ENCODE results near the gene CSNK1G3. TPM values are rescaled to one million over a fixed set of nuclear protein-coding genes. Genes with fewer than 3 reads are reported as not detected.
"Not testable (repeated sequence)": the region's sequence is repeated elsewhere in the genome, so short reads cannot be mapped to it uniquely, and the experiment has no call there.

The CSNK1G3 gene
- polyA plus RNA-seq, 6 donors from 2014 or later, result 92.2 to 123 (median 109) TPM

- not testable (repeated sequence) for DNase-seq; H3K4me1 Mint-ChIP-seq; H3K27ac Mint-ChIP-seq; H3K9me3 Mint-ChIP-seq; H3K36me3 Mint-ChIP-seq; ATAC-seq (ENCODE audit: low read depth in 2 of 2); H3K4me3 Mint-ChIP-seq
- H3K27me3 Mint-ChIP-seq, result peaks cover 0 to 14% (median 11%) of the 10 kb centered on the region in 3 donors
These were observed 16.8 kb upstream of the CSNK1G3 start for GRCh38 chr5:123495211-123495610.

- Mint-ChIP-seq H3K4me1 (no peaks in the 10 kb centered on the region), H3K9me3 (no peaks in the 10 kb centered on the region), H3K4me3 (no peak overlapping the region), H3K36me3 (no peaks in the 10 kb centered on the region), H3K27me3 (peaks cover 0 to 6% (median 2%) of the 10 kb centered on the region in 3 donors), H3K27ac (no peak overlapping the region)
- no peak for DNase-seq
- ATAC-seq (ENCODE audit: low read depth in 2 of 2), result no peak
These were observed 15.1 kb upstream of the CSNK1G3 start for GRCh38 chr5:123496892-123497291.

GRCh38 chr5:123500471-123500870, 11.5 kb upstream of the CSNK1G3 start:
- Mint-ChIP-seq H3K27me3 (peaks cover 1 to 13% (median 5%) of the 10 kb centered on the region in 3 donors), H3K27ac (no peak overlapping the region), H3K4me3 (no peak overlapping the region), H3K9me3 (no peaks in the 10 kb centered on the region), H3K36me3 (no peaks in the 10 kb centered on the region), H3K4me1 (no peaks in the 10 kb centered on the region)
- DNase-seq, result no peak
- no peak for ATAC-seq (ENCODE audit: low read depth in 2 of 2)

GRCh38 chr5:123502120-123502519, 9.9 kb upstream of the CSNK1G3 start:
- H3K4me1 Mint-ChIP-seq, result no peaks in the 10 kb centered on the region
- DNase-seq, result no peak
- no peaks in the 10 kb centered on the region for H3K9me3 Mint-ChIP-seq
- H3K4me3 Mint-ChIP-seq, result no peak overlapping the region
- no peak for ATAC-seq (ENCODE audit: low read depth in 2 of 2)
- no peaks in the 10 kb centered on the region for H3K36me3 Mint-ChIP-seq
- peaks cover 5 to 27% (median 8%) of the 10 kb centered on the region in 3 donors for H3K27me3 Mint-ChIP-seq
- H3K27ac Mint-ChIP-seq, result no peak overlapping the region

GRCh38 chr5:123503299-123503698, 8.7 kb upstream of the CSNK1G3 start:
- H3K36me3 Mint-ChIP-seq, result no peaks in the 10 kb centered on the region
- H3K4me1 Mint-ChIP-seq, result no peaks in the 10 kb centered on the region
- H3K9me3 Mint-ChIP-seq, result no peaks in the 10 kb centered on the region
- ATAC-seq (ENCODE audit: low read depth in 2 of 2) (no peak), DNase-seq (no peak)
- peaks cover 5 to 27% (median 8%) of the 10 kb centered on the region in 3 donors for H3K27me3 Mint-ChIP-seq
- no peak overlapping the region for H3K27ac Mint-ChIP-seq
- H3K4me3 Mint-ChIP-seq, result no peak overlapping the region

GRCh38 chr5:123505633-123506032, 6.3 kb upstream of the CSNK1G3 start:
- Mint-ChIP-seq H3K27ac (no peak overlapping the region), H3K27me3 (peaks cover 5 to 27% (median 8%) of the 10 kb centered on the region in 3 donors)
- ATAC-seq (ENCODE audit: low read depth in 2 of 2), result no peak

GRCh38 chr5:123508441-123508840, 3.5 kb upstream of the CSNK1G3 start:
- Mint-ChIP-seq H3K4me1 (peaks cover 10 to 17% (median 14%) of the 10 kb centered on the region in 3 donors), H3K9me3 (no peaks in the 10 kb centered on the region), H3K4me3 (no peak overlapping the region), H3K27ac (no peak overlapping the region), H3K36me3 (no peaks in the 10 kb centered on the region), H3K27me3 (peaks cover 3 to 25% (median 8%) of the 10 kb centered on the region in 3 donors)
- no peak for ATAC-seq (ENCODE audit: low read depth in 2 of 2)
- no peak for DNase-seq

More at GRCh38 chr5:123505633-123506032, 6.3 kb upstream of the CSNK1G3 start:
- Mint-ChIP-seq H3K4me1 (peaks cover 0 to 2% (median 0%) of the 10 kb centered on the region in 3 donors), H3K36me3 (no peaks in the 10 kb centered on the region), H3K4me3 (peak overlapping the region in 1 of 8 donors; percentile 48), H3K9me3 (no peaks in the 10 kb centered on the region)
- no peak for DNase-seq

GRCh38 chr5:123511290-123511647, 708 bp upstream of the CSNK1G3 start:
- DNase-seq (no peak), ATAC-seq (ENCODE audit: low read depth in 2 of 2) (no peak)
- Mint-ChIP-seq H3K27me3 (peaks cover 0 to 8% (median 0%) of the 10 kb centered on the region in 3 donors), H3K4me1 (peaks cover 33 to 44% (median 42%) of the 10 kb centered on the region in 3 donors), H3K27ac (peak overlapping the region in 4 of 6 donors; percentile 97 to 99 (median 99)), H3K9me3 (no peaks in the 10 kb centered on the region), H3K36me3 (no peaks in the 10 kb centered on the region), H3K4me3 (peak overlapping the region; percentile 95 to 100 (median 100))

GRCh38 chr5:123512611-123513461, 859 bp downstream of the CSNK1G3 start:
- no peaks in the 10 kb centered on the region for H3K36me3 Mint-ChIP-seq
- peak overlapping the region; percentile 94 to 99 (median 98) for H3K27ac Mint-ChIP-seq
- ATAC-seq (ENCODE audit: low read depth in 2 of 2), result peak; percentile 16 to 19
- no peaks in the 10 kb centered on the region for H3K27me3 Mint-ChIP-seq
- peak overlapping the region; percentile 95 to 100 (median 99) for H3K4me3 Mint-ChIP-seq
- peak; percentile 42 for DNase-seq
- H3K4me1 Mint-ChIP-seq, result peaks cover 44 to 57% (median 55%) of the 10 kb centered on the region in 3 donors
- no peaks in the 10 kb centered on the region for H3K9me3 Mint-ChIP-seq

- peak overlapping the region; percentile 6 to 97 (median 60) for H3K27ac Mint-ChIP-seq
- ATAC-seq (ENCODE audit: low read depth in 2 of 2) (no peak), DNase-seq (no peak)
- H3K9me3 Mint-ChIP-seq, result peaks cover 0 to 3% (median 0%) of the 10 kb centered on the region in 7 donors
- no peaks in the 10 kb centered on the region for H3K36me3 Mint-ChIP-seq
- peaks cover 56 to 76% (median 75%) of the 10 kb centered on the region in 3 donors for H3K4me1 Mint-ChIP-seq
- no peaks in the 10 kb centered on the region for H3K27me3 Mint-ChIP-seq
- peak overlapping the region; percentile 23 to 95 (median 67) for H3K4me3 Mint-ChIP-seq
These were observed 2.8 kb downstream of the CSNK1G3 start for GRCh38 chr5:123514615-123515355.

GRCh38 chr5:123515904-123516303, 3.9 kb downstream of the CSNK1G3 start:
- Mint-ChIP-seq H3K36me3 (no peaks in the 10 kb centered on the region), H3K27ac (peak overlapping the region in 5 of 6 donors; percentile 15 to 97 (median 67)), H3K4me1 (peaks cover 56 to 87% (median 70%) of the 10 kb centered on the region in 3 donors), H3K9me3 (peaks cover 0 to 3% (median 0%) of the 10 kb centered on the region in 7 donors), H3K4me3 (peak overlapping the region; percentile 6 to 95 (median 28)), H3K27me3 (no peaks in the 10 kb centered on the region)
- DNase-seq (no peak), ATAC-seq (ENCODE audit: low read depth in 2 of 2) (no peak)

GRCh38 chr5:123517476-123517875, 5.5 kb downstream of the CSNK1G3 start:
- H3K4me1 Mint-ChIP-seq, result peaks cover 56 to 86% (median 75%) of the 10 kb centered on the region in 3 donors
- peak overlapping the region; percentile 51 to 97 (median 85) for H3K27ac Mint-ChIP-seq
- peaks cover 0 to 3% (median 0%) of the 10 kb centered on the region in 7 donors for H3K9me3 Mint-ChIP-seq
- H3K4me3 Mint-ChIP-seq, result peak overlapping the region; percentile 37 to 85 (median 70)
- H3K27me3 Mint-ChIP-seq, result no peaks in the 10 kb centered on the region
- DNase-seq, result peak; percentile 43
- no peaks in the 10 kb centered on the region for H3K36me3 Mint-ChIP-seq
- peak; percentile 56 to 60 for ATAC-seq (ENCODE audit: low read depth in 2 of 2)

- Mint-ChIP-seq H3K4me3 (peak overlapping the region; percentile 36 to 85 (median 66)), H3K4me1 (peaks cover 54 to 89% (median 76%) of the 10 kb centered on the region in 3 donors), H3K27ac (peak overlapping the region; percentile 42 to 97 (median 82)), H3K36me3 (no peaks in the 10 kb centered on the region), H3K27me3 (no peaks in the 10 kb centered on the region), H3K9me3 (peaks cover 0 to 3% (median 0%) of the 10 kb centered on the region in 7 donors)
- peak; percentile 19 to 24 for ATAC-seq (ENCODE audit: low read depth in 2 of 2)
- no peak for DNase-seq
These were observed 6.1 kb downstream of the CSNK1G3 start for GRCh38 chr5:123518111-123518510.
